Tibial nerve (tissue), 3 donors: ENCODE measurements around the gene HOXB8.

Experiments used
- EP300 ChIP-seq, 2 donors: sonication (generic); formaldehyde crosslinking; IDR thresholded peaks; one replicate each; pipeline ENCODE4 v1.6.1; 2017; ENCODE audit warnings: antibody characterized with exemption in 2 of 2, mild to moderate bottlenecking in 1 of 2
- POLR2A ChIP-seq, 2 donors: fragments of 450-650 bp; IDR thresholded peaks; one replicate each; pipeline ENCODE4 v1.6.1; 2017; ENCODE audit warnings: antibody characterized with exemption in 2 of 2, mild to moderate bottlenecking in 2 of 2, moderate library complexity in 2 of 2

DNA sequence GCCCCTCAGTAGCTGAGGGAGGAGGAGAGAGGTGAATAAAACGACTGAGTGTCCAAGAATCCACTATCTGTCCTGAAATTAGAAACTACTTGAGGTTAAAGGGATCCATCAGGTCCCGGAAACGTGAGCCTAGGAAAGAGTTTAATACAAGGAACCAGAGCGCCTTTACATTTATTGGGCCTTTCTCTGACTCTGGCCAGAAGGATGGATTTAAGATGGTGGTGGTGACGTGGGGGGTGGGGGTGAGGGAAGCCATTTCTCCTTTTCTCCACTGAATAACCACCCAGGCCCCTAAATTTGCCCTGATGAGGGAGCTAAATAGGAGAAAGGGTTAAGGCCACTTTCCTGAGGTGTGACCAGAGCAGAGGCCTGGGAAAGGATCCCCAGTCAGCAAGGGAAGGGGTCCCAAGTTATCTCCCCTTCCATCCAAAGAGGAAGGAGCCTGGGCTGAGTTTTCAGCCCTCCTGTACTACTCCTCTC, 12.1 kb upstream of the HOXB8 start:
- no peak for TF ChIP-seq POLR2A (IDR thresholded peaks at IDR 0.05)
- TF ChIP-seq EP300 (IDR thresholded peaks at IDR 0.05): no peak
